Measurements from ENCODE around the gene EPM2A.

DNA sequence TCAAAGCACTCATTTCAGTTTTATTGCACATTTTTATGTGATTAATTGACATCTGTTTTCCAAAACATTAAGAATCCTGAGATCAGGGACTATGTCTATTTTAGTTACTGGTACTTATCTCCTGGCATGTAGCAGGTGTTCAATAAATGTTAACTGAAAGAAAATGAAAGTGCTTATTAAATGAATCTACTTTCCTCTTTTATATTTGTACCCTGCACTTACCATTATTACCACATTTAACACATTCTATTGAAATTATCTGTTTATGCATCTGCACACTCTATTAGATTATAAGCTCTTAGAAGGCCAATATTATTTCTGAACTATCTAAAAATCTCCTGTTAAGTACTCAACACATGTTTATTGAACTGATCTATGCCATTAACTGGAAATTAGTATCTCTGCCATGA lies 131.9 kb downstream of the EPM2A start:
- TF ChIP-seq ZNF384 (IDR thresholded peaks at IDR 0.05) (no peak), CTBP1 (IDR thresholded peaks at IDR 0.05; ENCODE audit: borderline replicate concordance) (no peak), BHLHE40 (IDR thresholded peaks at IDR 0.05; ENCODE audit: borderline replicate concordance) (no peak), FOXA1 (IDR thresholded peaks at IDR 0.05) (no peak), SP1 (IDR thresholded peaks at IDR 0.05) (no peak), HDGF (IDR thresholded peaks at IDR 0.05; ENCODE audit: borderline replicate concordance) (no peak)
- TF ChIP-seq, protein P1, sequence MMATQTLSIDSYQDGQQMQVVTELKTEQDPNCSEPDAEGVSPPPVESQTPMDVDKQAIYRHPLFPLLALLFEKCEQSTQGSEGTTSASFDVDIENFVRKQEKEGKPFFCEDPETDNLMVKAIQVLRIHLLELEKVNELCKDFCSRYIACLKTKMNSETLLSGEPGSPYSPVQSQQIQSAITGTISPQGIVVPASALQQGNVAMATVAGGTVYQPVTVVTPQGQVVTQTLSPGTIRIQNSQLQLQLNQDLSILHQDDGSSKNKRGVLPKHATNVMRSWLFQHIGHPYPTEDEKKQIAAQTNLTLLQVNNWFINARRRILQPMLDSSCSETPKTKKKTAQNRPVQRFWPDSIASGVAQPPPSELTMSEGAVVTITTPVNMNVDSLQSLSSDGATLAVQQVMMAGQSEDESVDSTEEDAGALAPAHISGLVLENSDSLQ (IDR thresholded peaks at IDR 0.05) = no peak

Data from HEK293T (cell line).